GM12878 (cell line): ENCODE measurements around the gene FIBIN. TPM values are rescaled to one million over a fixed set of nuclear protein-coding genes. Genes with fewer than 3 reads are reported as not detected.

Experiments used
- ATAC-seq: fragments of 200-7000 bp; cut with Tn5 transposase; 3 replicates; pipeline ENCODE4 v1.9.1; 2020; ENCODE audit warnings: mild to moderate bottlenecking, moderate library complexity
- BruUV-seq: library from RNA; stranded (reverse); fragments of 400-500 nt; replicated peaks from 2 replicates; lab custom pipeline; 2021; lab: Mats Ljungman, UMichigan
- CTCF ChIA-PET: fragments of 300-600 bp; sonication (Branson Sonifier 250); formaldehyde crosslinking; extraction: SDS; loops from one replicate; lab custom pipeline; 2021; ENCODE audit warnings: inconsistent platforms; lab: Yijun Ruan, JAX
- POLR2A ChIA-PET: fragments of 350-600 bp; formaldehyde crosslinking; extraction: SDS; loops from one replicate; lab custom pipeline; 2021; ENCODE audit warnings: inconsistent platforms; lab: Charles Lee
- RAD21 ChIA-PET: fragments of 300-600 bp; sonication (Branson Sonifier 250); formaldehyde crosslinking; loops from one replicate; lab custom pipeline; 2023; ENCODE audit warnings: antibody characterized with exemption; ENCODE audit not compliant: unreplicated experiment; lab: Charles Lee
- SMC1A ChIA-PET: fragments of 300-600 bp; sonication (Branson Sonifier 250); formaldehyde crosslinking; loops from one replicate; lab custom pipeline; 2023; ENCODE audit not compliant: unreplicated experiment, uncharacterized antibody; lab: Charles Lee
- DNase-seq: peaks from one replicate; pipeline ENCODE4 v3.0.0-alpha.2; 2011; ENCODE audit warnings: low read depth, low spot score
- FAIRE-seq: peaks from 3 replicates; lab custom pipeline; 2011; peaks lifted over from hg19 to GRCh38; lab: Jason Lieb, UNC
- H2AFZ ChIP-seq: 2 replicates; pipeline ENCODE4 v1.6.0; 2011; ENCODE audit warnings: low read depth, low read length, control low read depth; ENCODE audit not compliant: control insufficient read depth
- H3K27ac ChIP-seq: 2 replicates; pipeline ENCODE4 v1.5.1; 2011; ENCODE audit warnings: control low read depth; ENCODE audit not compliant: control insufficient read depth, insufficient read depth
- H3K27me3 ChIP-seq, 2 experiments: replicated peaks in 1 of 2; 2 replicates each; pipeline versions ENCODE4 v1.6.0 to v1.6.1; 2011; ENCODE audit warnings: low read length in 1 of 2; ENCODE audit not compliant: control insufficient read depth in 2 of 2, insufficient read depth in 2 of 2
- H3K36me3 ChIP-seq, 2 experiments: 2 replicates each; pipeline ENCODE4 v1.5.1; 2011; ENCODE audit warnings: low read length in 1 of 2; ENCODE audit not compliant: control insufficient read depth in 2 of 2, insufficient read depth in 2 of 2
- H3K4me1 ChIP-seq: 2 replicates; pipeline ENCODE4 v1.6.1; 2011; ENCODE audit warnings: mild to moderate bottlenecking, low read length, moderate library complexity, mixed read lengths; ENCODE audit not compliant: control insufficient read depth, insufficient read depth
- H3K4me2 ChIP-seq: 2 replicates; pipeline ENCODE4 v1.6.0; 2011; ENCODE audit warnings: control low read depth; ENCODE audit not compliant: control insufficient read depth, insufficient read depth
- H3K4me3 ChIP-seq: fragments of 200-600 bp; sonication (generic); 2 replicates; pipeline ENCODE4 v1.5.1; 2016
- H3K79me2 ChIP-seq: 2 replicates; pipeline ENCODE4 v1.6.0; 2011; ENCODE audit warnings: low read length; ENCODE audit not compliant: control insufficient read depth, insufficient read depth
- H3K9ac ChIP-seq: 2 replicates; pipeline ENCODE4 v1.8.0; 2011; ENCODE audit warnings: low read length, control low read depth, mixed read lengths; ENCODE audit not compliant: control insufficient read depth, insufficient read depth
- H3K9me3 ChIP-seq: replicated peaks from 3 replicates; pipeline ENCODE4 v1.5.1; 2011; ENCODE audit warnings: mild to moderate bottlenecking, low read length; ENCODE audit not compliant: control insufficient read depth, insufficient read depth
- H4K20me1 ChIP-seq: 2 replicates; pipeline ENCODE4 v1.6.0; 2011; ENCODE audit not compliant: control insufficient read depth, insufficient read depth
- ATF3 ChIP-seq: IDR thresholded peaks from 2 replicates; pipeline ENCODE4 v1.6.1; 2011; ENCODE audit warnings: low read depth, mild to moderate bottlenecking, low read length, moderate library complexity, borderline replicate concordance; ENCODE audit errors: extremely low read depth
- CBFB ChIP-seq: IDR thresholded peaks from 2 replicates; pipeline ENCODE4 v1.6.1; 2016; ENCODE audit warnings: antibody characterized with exemption, low read depth
- E4F1 ChIP-seq: fragments of 450-650 bp; IDR thresholded peaks from 2 replicates; pipeline ENCODE4 v1.6.1; 2018; ENCODE audit warnings: borderline replicate concordance, mild to moderate bottlenecking; ENCODE audit not compliant: partially characterized antibody
- EZH2 ChIP-seq: IDR thresholded peaks from 2 replicates; pipeline ENCODE4 v1.6.1; 2012; ENCODE audit warnings: low read depth, mild to moderate bottlenecking, control low read depth, inconsistent platforms, low read length, borderline replicate concordance; ENCODE audit not compliant: control insufficient read depth
- FOXK2 ChIP-seq: fragments of 450-650 bp; IDR thresholded peaks from 2 replicates; pipeline ENCODE4 v1.6.1; 2017; ENCODE audit warnings: mild to moderate bottlenecking, moderate library complexity
- IRF5 ChIP-seq: fragments of 450-650 bp; IDR thresholded peaks from 2 replicates; pipeline ENCODE4 v1.6.1; 2017; ENCODE audit warnings: borderline replicate concordance
- RAD21 ChIP-seq: IDR thresholded peaks from 2 replicates; pipeline ENCODE4 v1.6.1; 2011; ENCODE audit warnings: mild to moderate bottlenecking, low read depth, low read length, moderate library complexity; ENCODE audit not compliant: insufficient read depth
- RCOR1 ChIP-seq: conservative IDR thresholded peaks from 2 replicates; pipeline ENCODE4 v1.6.1; 2012; ENCODE audit warnings: low read depth, low read length, improper control_type of control experiment
- RUNX3 ChIP-seq: IDR thresholded peaks from 2 replicates; pipeline ENCODE4 v1.6.1; 2012; ENCODE audit warnings: low read length, inconsistent platforms
- SRF ChIP-seq, 2 experiments: IDR thresholded peaks; 2 replicates each; pipeline ENCODE4 v1.6.1; 2011; ENCODE audit warnings: low read depth in 2 of 2, low read length in 2 of 2, mild to moderate bottlenecking in 1 of 2, moderate library complexity in 1 of 2
- ZNF217 ChIP-seq: fragments of 450-650 bp; IDR thresholded peaks from 2 replicates; pipeline ENCODE4 v1.6.1; 2017; ENCODE audit warnings: antibody characterized with exemption, mild to moderate bottlenecking
- WGBS: methylation state at CpG from one replicate; pipeline ENCODE4 v1.1.6; 2016; ENCODE audit warnings: low lambda C conversion rate; ENCODE audit not compliant: insufficient replicate concordance, insufficient coverage; ENCODE audit errors: missing lambda C conversion rate; 5-methylcytosine and 5-hydroxymethylcytosine counted together
- in situ Hi-C: fragments of 300-500 bp; cut with MboI; formaldehyde crosslinking; loops from 9 replicates; pipeline ENCODE4 v1.14.3; 2018; ENCODE audit warnings: mixed read lengths
- intact Hi-C: fragments of 100-400 bp; cut with micrococcal nuclease; formaldehyde crosslinking; loops from one replicate; pipeline ENCODE4 v1.14.2; 2022; ENCODE audit not compliant: unreplicated experiment
- polyA plus RNA-seq, 11 experiments: library from polyadenylated mRNA; depleted of rRNA in 4 of 11; unstranded in 6 of 11; stranded (reverse) in 5 of 11; fragments of >200 nt; fragmentation: Nextera tagmentation in 4 of 11; fragmentation: Illumina TruSeq in 1 of 11; extraction: Ambion mirVana in 4 of 11; extraction: Trizol in 1 of 11; gene quantifications; 1 replicate in 1 of 11; 2 replicates in 10 of 11; pipeline versions ENCODE4 v1.2.1 to v1.2.3, GENCODE V29; 2011 to 2016; ENCODE audit warnings: inconsistent platforms in 2 of 11, missing spikeins in 2 of 11, low read depth in 1 of 11
- total RNA-seq, 4 experiments: library from RNA; depleted of rRNA in 3 of 4; stranded (reverse); fragments of >200 nt in 3 of 4; fragmentation: Illumina TruSeq in 1 of 4; extraction: Trizol in 1 of 4; gene quantifications; 2 replicates each; pipeline versions ENCODE4 v1.2.1 to v1.2.3, GENCODE V29; 2013 to 2021

Gene FIBIN
- total and polyA plus RNA-seq, 10 of the 15 experiments (the other 5 are each of a cell fraction or from before 2014, with no cell fraction given): not detected

GRCh38 chr11:26947904-26948639, 45.8 kb upstream of the FIBIN start:
- Histone ChIP-seq H3K79me2 (no peaks in the 10 kb centered on the region), H4K20me1 (no peaks in the 10 kb centered on the region), H3K4me3 (no peak overlapping the region), H3K4me2 (no peak overlapping the region), H3K4me1 (no peaks in the 10 kb centered on the region), H3K9me3 (no peaks in the 10 kb centered on the region), H3K36me3 (no peaks in the 10 kb centered on the region), H3K27me3 (no peaks in the 10 kb centered on the region), H3K9ac (no peak overlapping the region), H3K27ac (no peak overlapping the region), H2AFZ (no peak overlapping the region)
- CTCF ChIA-PET: interaction anchor here (1.0 to 1.3 kb wide), 2 partner anchors 41 to 396 kb away, joined by 3 read pairs; no protein-coding TSS in a partner anchor
- POLR2A ChIA-PET: no interaction called here
- FAIRE-seq: no peak
- TF ChIP-seq EZH2 (no peak), ATF3 (no peak)
- RAD21 ChIA-PET: no interaction called here
- SMC1A ChIA-PET: interaction anchor here (1.0 kb wide), 1 partner anchor 185 kb away, joined by 3 read pairs; no protein-coding TSS in a partner anchor
- in situ Hi-C loops (no loop called here), intact Hi-C loops (no loop called here)
- no peak for DNase-seq
- no TSS peak for BruUV-seq
- ATAC-seq: no peak
- WGBS: 21% methylated on average over 3 of the region's 3 CpGs

- intact Hi-C loops (no loop called here), in situ Hi-C loops (no loop called here)
- no peak overlapping the region for H3K4me2 ChIP-seq
- 0% methylated on average over 1 of the region's 1 CpG for WGBS
- H4K20me1 ChIP-seq: no peaks in the 10 kb centered on the region
- CTCF ChIA-PET: interaction anchor here (1.0 to 1.3 kb wide), 2 partner anchors 42 to 397 kb away, joined by 3 read pairs; no protein-coding TSS in a partner anchor
- H3K4me3 ChIP-seq: no peak overlapping the region
- no peak overlapping the region for H2AFZ ChIP-seq
- no peaks in the 10 kb centered on the region for H3K4me1 ChIP-seq
- RAD21 ChIA-PET: no interaction called here
- no peaks in the 10 kb centered on the region for H3K9me3 ChIP-seq
- no peak for FAIRE-seq
- SMC1A ChIA-PET: interaction anchor here (1.0 kb wide), 1 partner anchor 184 kb away, joined by 3 read pairs; no protein-coding TSS in a partner anchor
- H3K27me3 ChIP-seq: no peaks in the 10 kb centered on the region
- no peaks in the 10 kb centered on the region for H3K36me3 ChIP-seq
- H3K9ac ChIP-seq: no peak overlapping the region
- no peak for DNase-seq
- ATAC-seq: no peak
- POLR2A ChIA-PET: no interaction called here
- no peak overlapping the region for H3K27ac ChIP-seq
- no TSS peak for BruUV-seq
- no peaks in the 10 kb centered on the region for H3K79me2 ChIP-seq
- no peak for TF ChIP-seq RAD21
- no peak for TF ChIP-seq ZNF217
- TF ChIP-seq E4F1: no peak
- TF ChIP-seq SRF (IDR thresholded peaks at IDR 0.05; ENCODE audit: low read depth in 2 of 2, low read length in 2 of 2): no peak
- TF ChIP-seq RCOR1: no peak
- TF ChIP-seq CBFB: no peak
- no peak for TF ChIP-seq RUNX3
- TF ChIP-seq IRF5: no peak
- no peak for TF ChIP-seq FOXK2
Observed at GRCh38 chr11:26948881-26949280, 45.0 kb upstream of the FIBIN start.
